DND-41 (cell line): ENCODE data around the gene TRPV6.

ENCODE experiments used
- ATAC-seq: fragments of 200-7000 bp; cut with Tn5 transposase; 3 replicates; pipeline ENCODE4 v1.9.1; 2021; ENCODE audit warnings: low read depth; ENCODE audit not compliant: insufficient read depth
- DNase-seq: peaks from one replicate; pipeline ENCODE4 v3.0.0-alpha.2; 2020
- H2AFZ ChIP-seq: 2 replicates; pipeline ENCODE4 v1.6.0; 2012; ENCODE audit warnings: low read depth, low read length
- H3K27ac ChIP-seq: 2 replicates; pipeline ENCODE4 v1.5.1; 2012; ENCODE audit warnings: low read length, inconsistent platforms
- H3K27me3 ChIP-seq: fragments of 200-600 bp; sonication (generic); 2 replicates; pipeline ENCODE4 v1.6.0; 2012; ENCODE audit warnings: low read length, mild to moderate bottlenecking, inconsistent platforms; ENCODE audit not compliant: insufficient read depth, poor library complexity
- H3K36me3 ChIP-seq: 2 replicates; pipeline ENCODE4 v1.5.1; 2012; ENCODE audit warnings: low read length, inconsistent platforms; ENCODE audit not compliant: insufficient read depth
- H3K4me1 ChIP-seq: 2 replicates; pipeline ENCODE4 v1.5.1; 2012; ENCODE audit warnings: mild to moderate bottlenecking, low read length; ENCODE audit not compliant: insufficient read depth
- H3K4me2 ChIP-seq: 2 replicates; pipeline ENCODE4 v1.6.0; 2012; ENCODE audit warnings: mild to moderate bottlenecking, moderate library complexity, low read length, inconsistent platforms; ENCODE audit not compliant: insufficient read depth
- H3K4me3 ChIP-seq, 2 experiments: fragments of 200-600 bp in 1 of 2; shearing (Covaris generic) in 1 of 2; 2 replicates each; pipeline ENCODE4 v1.5.1; 2012 to 2016; ENCODE audit warnings: inconsistent platforms in 2 of 2, low read length in 2 of 2, mild to moderate bottlenecking in 2 of 2, low read depth in 1 of 2, moderate library complexity in 1 of 2
- H3K79me2 ChIP-seq: 2 replicates; pipeline ENCODE4 v1.6.0; 2012; ENCODE audit warnings: low read length, inconsistent platforms; ENCODE audit not compliant: insufficient read depth
- H3K9ac ChIP-seq: 2 replicates; pipeline ENCODE4 v1.6.0; 2012; ENCODE audit warnings: low read depth, mild to moderate bottlenecking, inconsistent platforms, low read length, moderate library complexity
- H3K9me3 ChIP-seq: 2 replicates; pipeline ENCODE4 v1.5.1; 2012; ENCODE audit warnings: low read length, moderate library complexity, mild to moderate bottlenecking, inconsistent platforms; ENCODE audit not compliant: insufficient read depth, severe bottlenecking
- H4K20me1 ChIP-seq: 2 replicates; pipeline ENCODE4 v1.6.0; 2012; ENCODE audit warnings: low read length; ENCODE audit not compliant: insufficient read depth
- EZH2 ChIP-seq: IDR thresholded peaks from 3 replicates; pipeline ENCODE4 v1.6.1; 2012; ENCODE audit warnings: borderline replicate concordance, low read depth, mild to moderate bottlenecking, moderate library complexity, low read length, inconsistent platforms; ENCODE audit not compliant: severe bottlenecking
- TF ChIP-seq, protein P1 (sequence below): IDR thresholded peaks from 2 replicates; pipeline ENCODE4 v1.5.1; 2012; ENCODE audit warnings: borderline replicate concordance, low read length, moderate library complexity, mild to moderate bottlenecking; ENCODE audit not compliant: poor library complexity, severe bottlenecking; ENCODE audit errors: extremely low read depth

Gene TRPV6

DNA sequence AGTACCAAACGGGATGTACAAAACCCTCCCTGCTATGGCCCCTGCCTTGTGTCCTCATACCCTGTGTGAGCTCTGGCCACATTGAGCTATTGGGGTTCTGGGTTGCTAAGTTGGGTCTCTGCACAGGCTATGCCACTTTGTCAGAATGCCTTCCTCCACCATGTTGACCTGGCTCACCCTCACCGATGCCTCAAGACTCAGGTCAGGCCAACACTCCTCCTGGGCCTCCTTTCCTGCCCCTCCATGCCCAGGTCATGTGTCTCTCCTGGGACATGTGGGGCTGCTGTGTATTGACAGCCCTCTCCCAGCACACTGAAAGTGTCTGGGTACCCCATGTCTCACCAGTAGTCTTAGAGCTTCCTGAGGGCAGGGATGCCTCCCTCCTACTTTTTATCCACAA is 33.4 kb upstream of the TRPV6 start:
- ATAC-seq (no peak), DNase-seq (no peak)
- Histone ChIP-seq H2AFZ (no peak overlapping the region), H3K79me2 (no peaks in the 10 kb centered on the region), H3K4me2 (no peak overlapping the region), H3K4me1 (no peaks in the 10 kb centered on the region), H3K9ac (no peak overlapping the region), H3K27me3 (peaks cover 6% of the 10 kb centered on the region), H4K20me1 (no peaks in the 10 kb centered on the region), H3K4me3 (no peak overlapping the region), H3K36me3 (no peaks in the 10 kb centered on the region), H3K9me3 (no peaks in the 10 kb centered on the region), H3K27ac (no peak overlapping the region)
- TF ChIP-seq, protein P1, sequence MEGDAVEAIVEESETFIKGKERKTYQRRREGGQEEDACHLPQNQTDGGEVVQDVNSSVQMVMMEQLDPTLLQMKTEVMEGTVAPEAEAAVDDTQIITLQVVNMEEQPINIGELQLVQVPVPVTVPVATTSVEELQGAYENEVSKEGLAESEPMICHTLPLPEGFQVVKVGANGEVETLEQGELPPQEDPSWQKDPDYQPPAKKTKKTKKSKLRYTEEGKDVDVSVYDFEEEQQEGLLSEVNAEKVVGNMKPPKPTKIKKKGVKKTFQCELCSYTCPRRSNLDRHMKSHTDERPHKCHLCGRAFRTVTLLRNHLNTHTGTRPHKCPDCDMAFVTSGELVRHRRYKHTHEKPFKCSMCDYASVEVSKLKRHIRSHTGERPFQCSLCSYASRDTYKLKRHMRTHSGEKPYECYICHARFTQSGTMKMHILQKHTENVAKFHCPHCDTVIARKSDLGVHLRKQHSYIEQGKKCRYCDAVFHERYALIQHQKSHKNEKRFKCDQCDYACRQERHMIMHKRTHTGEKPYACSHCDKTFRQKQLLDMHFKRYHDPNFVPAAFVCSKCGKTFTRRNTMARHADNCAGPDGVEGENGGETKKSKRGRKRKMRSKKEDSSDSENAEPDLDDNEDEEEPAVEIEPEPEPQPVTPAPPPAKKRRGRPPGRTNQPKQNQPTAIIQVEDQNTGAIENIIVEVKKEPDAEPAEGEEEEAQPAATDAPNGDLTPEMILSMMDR, result no peak
- no peak for TF ChIP-seq EZH2

DNA sequence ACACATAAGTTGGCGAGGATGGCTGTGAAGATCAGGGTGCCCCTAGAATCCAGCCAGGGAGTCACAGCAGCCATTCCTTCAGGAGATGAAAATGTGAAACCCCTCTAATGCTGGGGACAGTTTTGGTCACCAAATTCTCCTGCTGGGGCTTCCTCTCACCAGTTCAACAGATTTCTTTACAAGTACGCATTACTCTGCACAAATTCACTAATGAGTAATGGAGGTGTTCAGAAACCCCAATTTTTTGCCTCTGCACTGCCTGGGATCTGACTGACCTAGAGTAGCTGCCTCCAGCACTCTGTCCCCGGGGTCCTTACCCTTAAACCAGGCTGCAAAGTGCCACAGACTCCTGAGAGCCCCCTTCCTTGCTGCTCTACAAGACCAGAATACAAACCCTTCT is 31.9 kb upstream of the TRPV6 start:
- Histone ChIP-seq H3K27ac (no peak overlapping the region), H4K20me1 (no peaks in the 10 kb centered on the region), H3K4me1 (no peaks in the 10 kb centered on the region), H3K27me3 (peaks cover 6% of the 10 kb centered on the region), H3K79me2 (no peaks in the 10 kb centered on the region), H3K4me2 (no peak overlapping the region), H3K36me3 (no peaks in the 10 kb centered on the region), H2AFZ (no peak overlapping the region), H3K9me3 (no peaks in the 10 kb centered on the region), H3K4me3 (no peak overlapping the region), H3K9ac (no peak overlapping the region)
- no peak for TF ChIP-seq EZH2
- no peak for DNase-seq
- no peak for ATAC-seq

GRCh38 chr7:142916508-142916907 is 31.0 kb upstream of the TRPV6 start:
- no peaks in the 10 kb centered on the region for H3K36me3 ChIP-seq
- H3K27me3 ChIP-seq, result peaks cover 6% of the 10 kb centered on the region
- no peak overlapping the region for H2AFZ ChIP-seq
- no peak overlapping the region for H3K27ac ChIP-seq
- H3K9me3 ChIP-seq, result no peaks in the 10 kb centered on the region
- no peaks in the 10 kb centered on the region for H4K20me1 ChIP-seq
- no peak overlapping the region for H3K9ac ChIP-seq
- TF ChIP-seq, protein P1, result no peak
- no peak for TF ChIP-seq EZH2
- no peaks in the 10 kb centered on the region for H3K4me1 ChIP-seq
- no peak overlapping the region for H3K4me3 ChIP-seq
- no peak for ATAC-seq
- DNase-seq, result no peak
- no peaks in the 10 kb centered on the region for H3K79me2 ChIP-seq
- H3K4me2 ChIP-seq, result no peak overlapping the region

GRCh38 chr7:142915315-142915714 is 29.8 kb upstream of the TRPV6 start:
- no peaks in the 10 kb centered on the region for H3K4me1 ChIP-seq
- no peak overlapping the region for H3K4me3 ChIP-seq
- TF ChIP-seq EZH2, result no peak
- TF ChIP-seq, protein P1, result no peak
- no peaks in the 10 kb centered on the region for H3K9me3 ChIP-seq
- no peak overlapping the region for H3K9ac ChIP-seq
- peaks cover 9% of the 10 kb centered on the region for H3K27me3 ChIP-seq
- H2AFZ ChIP-seq, result no peak overlapping the region
- H3K27ac ChIP-seq, result no peak overlapping the region
- ATAC-seq (no peak), DNase-seq (no peak)
- no peaks in the 10 kb centered on the region for H4K20me1 ChIP-seq
- H3K36me3 ChIP-seq, result no peaks in the 10 kb centered on the region
- no peak overlapping the region for H3K4me2 ChIP-seq
- H3K79me2 ChIP-seq, result no peaks in the 10 kb centered on the region
